IMR-90 (cell line): Measurements from ENCODE around the gene LMO2. TPM values are rescaled to one million over a fixed set of nuclear protein-coding genes. Genes with fewer than 3 reads are reported as not detected.
"Not testable (repeated sequence)": the region's sequence is repeated elsewhere in the genome, so short reads cannot be mapped to it uniquely, and the experiment has no call there.

Experiments used
- ATAC-seq: fragments of 200-7000 bp; cut with Tn5 transposase; 2 replicates; pipeline ENCODE4 v1.9.1; 2020; ENCODE audit warnings: low read depth, mild to moderate bottlenecking, moderate library complexity
- BruUV-seq: library from RNA; stranded (reverse); fragments of 400-500 nt; replicated peaks from 2 replicates; lab custom pipeline; 2021; lab: Mats Ljungman, UMichigan
- CTCF ChIA-PET: fragments of 300-600 bp; formaldehyde crosslinking; extraction: SDS; loops from one replicate; lab custom pipeline; 2021; ENCODE audit warnings: antibody characterized with exemption; lab: Yijun Ruan, JAX
- POLR2A ChIA-PET: fragments of 300-600 bp; sonication (Branson Sonifier 250); formaldehyde crosslinking; loops from one replicate; lab custom pipeline; 2022; ENCODE audit warnings: antibody characterized with exemption; ENCODE audit not compliant: unreplicated experiment; lab: Charles Lee
- DNase-seq: peaks from one replicate; pipeline ENCODE4 v3.0.0; 2013
- H2AFZ ChIP-seq: replicated peaks from 2 replicates; pipeline ENCODE3; 2013; ENCODE audit warnings: low read length, mild to moderate bottlenecking; ENCODE audit not compliant: poor library complexity
- H2AK5ac ChIP-seq: 2 replicates; pipeline ENCODE4 v1.6.1; 2013; ENCODE audit warnings: low read depth, low read length, inconsistent platforms
- H2AK9ac ChIP-seq: replicated peaks from 2 replicates; pipeline ENCODE3; 2013; ENCODE audit warnings: mild to moderate bottlenecking, low read depth, low read length, moderate library complexity; ENCODE audit not compliant: poor library complexity
- H2BK120ac ChIP-seq: 2 replicates; pipeline ENCODE4 v1.6.1; 2013; ENCODE audit warnings: low read depth, low read length, inconsistent platforms
- H2BK15ac ChIP-seq: 3 replicates; pipeline ENCODE4 v1.6.1; 2013; ENCODE audit warnings: low read depth, low read length, inconsistent platforms
- H2BK20ac ChIP-seq: 2 replicates; pipeline ENCODE4 v1.6.1; 2013; ENCODE audit warnings: low read depth, mild to moderate bottlenecking, inconsistent platforms, low read length, moderate library complexity
- H2BK5ac ChIP-seq: 2 replicates; pipeline ENCODE4 v1.6.1; 2013; ENCODE audit warnings: mild to moderate bottlenecking, low read depth, low read length, inconsistent platforms; ENCODE audit not compliant: poor library complexity, severe bottlenecking
- H3K14ac ChIP-seq: replicated peaks from 2 replicates; pipeline ENCODE4 v1.6.1; 2013; ENCODE audit warnings: low read depth, low read length, inconsistent platforms
- H3K18ac ChIP-seq: 2 replicates; pipeline ENCODE4 v1.6.1; 2013; ENCODE audit warnings: low read depth, low read length, control low read depth
- H3K23ac ChIP-seq: 2 replicates; pipeline ENCODE4 v1.6.1; 2013; ENCODE audit warnings: low read depth, low read length, inconsistent platforms
- H3K27ac ChIP-seq: 2 replicates; pipeline ENCODE4 v1.5.1; 2013; ENCODE audit warnings: mild to moderate bottlenecking, control low read depth, low read length; ENCODE audit not compliant: insufficient read depth
- H3K27me3 ChIP-seq: 2 replicates; pipeline ENCODE4 v1.6.1; 2013; ENCODE audit warnings: low read length; ENCODE audit not compliant: control insufficient read depth, insufficient read depth
- H3K36me3 ChIP-seq: 2 replicates; pipeline ENCODE4 v1.6.1; 2013; ENCODE audit warnings: low read length, mixed read lengths; ENCODE audit not compliant: control insufficient read depth, insufficient read depth
- H3K4ac ChIP-seq: 2 replicates; pipeline ENCODE4 v1.6.1; 2013; ENCODE audit warnings: low read depth, low read length, inconsistent platforms
- H3K4me1 ChIP-seq: 2 replicates; pipeline ENCODE4 v1.6.1; 2013; ENCODE audit warnings: low read length, mixed read lengths; ENCODE audit not compliant: control insufficient read depth, insufficient read depth
- H3K4me2 ChIP-seq: 2 replicates; pipeline ENCODE4 v1.6.1; 2013; ENCODE audit warnings: low read depth, mild to moderate bottlenecking, control low read depth, low read length, moderate library complexity
- H3K4me3 ChIP-seq: 2 replicates; pipeline ENCODE4 v1.5.1; 2013; ENCODE audit warnings: low read depth, mild to moderate bottlenecking, control low read depth, low read length, moderate library complexity; ENCODE audit not compliant: insufficient read depth
- H3K56ac ChIP-seq: 2 replicates; pipeline ENCODE4 v1.6.1; 2013; ENCODE audit warnings: low read length, inconsistent platforms; ENCODE audit not compliant: insufficient read depth; ENCODE audit errors: extremely low read depth
- H3K79me1 ChIP-seq, 2 experiments: 2 replicates each; pipeline ENCODE4 v1.6.1; 2013; ENCODE audit warnings: low read length in 2 of 2, inconsistent platforms in 1 of 2, low read depth in 1 of 2
- H3K9ac ChIP-seq: 2 replicates; pipeline ENCODE4 v1.6.1; 2013; ENCODE audit warnings: low read depth, low read length, control low read depth
- H3K9me1 ChIP-seq: 2 replicates; pipeline ENCODE4 v1.6.1; 2013; ENCODE audit warnings: low read length, inconsistent platforms; ENCODE audit not compliant: insufficient read depth
- H3K9me3 ChIP-seq: 2 replicates; pipeline ENCODE4 v1.6.1; 2013; ENCODE audit warnings: low read length; ENCODE audit not compliant: control insufficient read depth, insufficient read depth
- H4K20me1 ChIP-seq: 2 replicates; pipeline ENCODE4 v1.6.1; 2013; ENCODE audit warnings: low read length, inconsistent platforms; ENCODE audit not compliant: insufficient read depth
- H4K5ac ChIP-seq: 2 replicates; pipeline ENCODE4 v1.6.1; 2013; ENCODE audit warnings: mild to moderate bottlenecking, low read depth, low read length, control low read depth
- H4K8ac ChIP-seq, 2 experiments: 2 replicates each; pipeline ENCODE4 v1.6.1; 2013; ENCODE audit warnings: low read depth in 2 of 2, low read length in 2 of 2, control low read depth in 1 of 2, inconsistent platforms in 1 of 2
- H4K91ac ChIP-seq: 2 replicates; pipeline ENCODE4 v1.6.1; 2013; ENCODE audit warnings: low read depth, low read length, inconsistent platforms; ENCODE audit not compliant: insufficient read depth
- ELK1 ChIP-seq: fragments of 150-350 bp; IDR thresholded peaks from 2 replicates; pipeline ENCODE4 v1.6.1; 2016; ENCODE audit warnings: low read depth, mild to moderate bottlenecking, low read length, moderate library complexity, borderline replicate concordance
- FOS ChIP-seq: fragments of 150-350 bp; IDR thresholded peaks from 2 replicates; pipeline ENCODE4 v1.6.1; 2016; ENCODE audit warnings: low read depth, low read length
- POLR2A ChIP-seq: IDR thresholded peaks from 2 replicates; pipeline ENCODE4 v1.6.1; 2012; ENCODE audit warnings: mild to moderate bottlenecking, low read depth, low read length
- RCOR1 ChIP-seq: IDR thresholded peaks from 2 replicates; pipeline ENCODE4 v1.6.1; 2012; ENCODE audit warnings: mild to moderate bottlenecking, low read length, improper control_type of control experiment; ENCODE audit not compliant: insufficient replicate concordance
- RFX5 ChIP-seq: IDR thresholded peaks from 2 replicates; pipeline ENCODE4 v1.8.0; 2012; ENCODE audit warnings: low read depth, mild to moderate bottlenecking, low read length, moderate library complexity
- SMC3 ChIP-seq: fragments of 150-350 bp; IDR thresholded peaks from 2 replicates; pipeline ENCODE4 v1.6.1; 2016; ENCODE audit warnings: low read depth, mild to moderate bottlenecking, antibody characterized with exemption, low read length, moderate library complexity
- WGBS, 2 experiments: methylation state at CpG; one replicate each; pipeline versions ENCODE4 v1.1.5 to v1.1.7; 2013; ENCODE audit warnings: missing lambda C conversion rate in 2 of 2; ENCODE audit not compliant: insufficient read length in 1 of 2; ENCODE audit errors: extremely low coverage in 2 of 2; 5-methylcytosine and 5-hydroxymethylcytosine counted together
- dilution Hi-C: fragments of 300-500 bp; cut with HindIII; formaldehyde crosslinking; loops from one replicate; pipeline ENCODE4 v1.14.3; 2018; ENCODE audit warnings: low sequenced_read_pairs; ENCODE audit not compliant: unreplicated experiment
- in situ Hi-C: fragments of 300-500 bp; cut with MboI; formaldehyde crosslinking; loops from 3 replicates; pipeline ENCODE4 v1.14.3; 2019; ENCODE audit warnings: low sequenced_read_pairs, inconsistent platforms, mixed read lengths
- intact Hi-C: fragments of 100-400 bp; cut with micrococcal nuclease; formaldehyde crosslinking; loops from 2 replicates; pipeline ENCODE4 v1.10.0; 2022
- polyA plus RNA-seq, 3 experiments: library from polyadenylated mRNA; depleted of rRNA; stranded (reverse); fragments of >200 nt; gene quantifications; 2 replicates each; pipeline ENCODE4 v1.2.3, GENCODE V29; 2012; ENCODE audit warnings: low replicate concordance in 1 of 3
- total RNA-seq: library from RNA; depleted of rRNA; stranded (reverse); fragments of >200 nt; gene quantifications from 2 replicates; pipeline ENCODE4 v1.2.3, GENCODE V29; 2012

The LMO2 gene
- total and polyA plus RNA-seq, 2 of the 4 experiments (the other 2 are of a cell fraction): not detected

GRCh38 chr11:33825854-33826560 lies 65.9 kb downstream of the LMO2 start:
- no peak overlapping the region for H3K56ac ChIP-seq
- H3K9ac ChIP-seq: no peak overlapping the region
- DNase-seq (no peak), ATAC-seq (no peak)
- no peak overlapping the region for H2AK5ac ChIP-seq
- no peak overlapping the region for H2AFZ ChIP-seq
- H3K4me3 ChIP-seq: no peak overlapping the region
- no peak overlapping the region for H2AK9ac ChIP-seq
- H3K4me2 ChIP-seq: no peak overlapping the region
- intact Hi-C loops (loop anchor here (5.0 kb wide), 2 partner anchors 109 to 284 kb away; no protein-coding TSS in a partner anchor), dilution Hi-C loops (no loop called here), in situ Hi-C loops (loop anchor here (10.0 kb wide), 1 partner anchor 461 kb away; no protein-coding TSS in a partner anchor)
- H3K23ac ChIP-seq: no peak overlapping the region
- H4K91ac ChIP-seq: no peak overlapping the region
- BruUV-seq: no TSS peak
- no peaks in the 10 kb centered on the region for H3K9me3 ChIP-seq
- no peaks in the 10 kb centered on the region for H3K36me3 ChIP-seq
- no CpG with 5 or more reads among the region's 3 CpGs for WGBS, 2 experiments
- no peak overlapping the region for H3K4ac ChIP-seq
- TF ChIP-seq SMC3 (no peak), RFX5 (no peak), RCOR1 (no peak), FOS (no peak), POLR2A (no peak), ELK1 (no peak)
- peaks cover 42% of the 10 kb centered on the region for H3K27me3 ChIP-seq
- no peaks in the 10 kb centered on the region for H3K4me1 ChIP-seq
- no peak overlapping the region for H2BK5ac ChIP-seq
- H4K8ac ChIP-seq: no peak overlapping the region
- no peaks in the 10 kb centered on the region for H4K20me1 ChIP-seq
- ChIA-PET CTCF (no interaction called here), POLR2A (no interaction called here)
- H3K79me1 ChIP-seq: no peaks in the 10 kb centered on the region
- no peak overlapping the region for H4K5ac ChIP-seq
- no peaks in the 10 kb centered on the region for H3K9me1 ChIP-seq
- H3K27ac ChIP-seq: no peak overlapping the region
- H3K14ac ChIP-seq: no peak overlapping the region
- H2BK15ac ChIP-seq: no peak overlapping the region
- no peak overlapping the region for H3K18ac ChIP-seq
- no peak overlapping the region for H2BK20ac ChIP-seq
- H2BK120ac ChIP-seq: no peak overlapping the region

GRCh38 chr11:33822981-33823380 lies 68.9 kb downstream of the LMO2 start:
- DNase-seq, H3K4ac ChIP-seq, H4K8ac ChIP-seq, H3K9me1 ChIP-seq, ATAC-seq, H2BK120ac ChIP-seq, POLR2A ChIA-PET, H2BK5ac ChIP-seq, dilution Hi-C loops, H2AK5ac ChIP-seq, H2BK15ac ChIP-seq, CTCF ChIA-PET, BruUV-seq, H4K20me1 ChIP-seq, H3K36me3 ChIP-seq, H3K4me1 ChIP-seq, H3K18ac ChIP-seq, H3K4me3 ChIP-seq, H3K23ac ChIP-seq, intact Hi-C loops, H4K91ac ChIP-seq, H2AK9ac ChIP-seq, H4K5ac ChIP-seq, H2AFZ ChIP-seq, H3K9ac ChIP-seq, H3K27ac ChIP-seq, H3K79me1 ChIP-seq, H3K56ac ChIP-seq, H2BK20ac ChIP-seq, H3K9me3 ChIP-seq, H3K14ac ChIP-seq, H3K4me2 ChIP-seq: not testable (repeated sequence)
- H3K27me3 ChIP-seq: peaks cover 59% of the 10 kb centered on the region
- in situ Hi-C loops: loop anchor here (10.0 kb wide), 1 partner anchor 458 kb away; no protein-coding TSS in a partner anchor
- no CpG with 5 or more reads among the region's 3 CpGs for WGBS, 2 experiments
